NCI-H2171 (cell line): Measurements from ENCODE around the gene PLP2.
A peak's percentile ranks its signal among the peaks of the same experiment; 100 is the strongest.

Experiments used
- DNase-seq: peaks from one replicate; lab custom pipeline; 2025; lab: John Stamatoyannopoulos, UW

Gene PLP2

DNA sequence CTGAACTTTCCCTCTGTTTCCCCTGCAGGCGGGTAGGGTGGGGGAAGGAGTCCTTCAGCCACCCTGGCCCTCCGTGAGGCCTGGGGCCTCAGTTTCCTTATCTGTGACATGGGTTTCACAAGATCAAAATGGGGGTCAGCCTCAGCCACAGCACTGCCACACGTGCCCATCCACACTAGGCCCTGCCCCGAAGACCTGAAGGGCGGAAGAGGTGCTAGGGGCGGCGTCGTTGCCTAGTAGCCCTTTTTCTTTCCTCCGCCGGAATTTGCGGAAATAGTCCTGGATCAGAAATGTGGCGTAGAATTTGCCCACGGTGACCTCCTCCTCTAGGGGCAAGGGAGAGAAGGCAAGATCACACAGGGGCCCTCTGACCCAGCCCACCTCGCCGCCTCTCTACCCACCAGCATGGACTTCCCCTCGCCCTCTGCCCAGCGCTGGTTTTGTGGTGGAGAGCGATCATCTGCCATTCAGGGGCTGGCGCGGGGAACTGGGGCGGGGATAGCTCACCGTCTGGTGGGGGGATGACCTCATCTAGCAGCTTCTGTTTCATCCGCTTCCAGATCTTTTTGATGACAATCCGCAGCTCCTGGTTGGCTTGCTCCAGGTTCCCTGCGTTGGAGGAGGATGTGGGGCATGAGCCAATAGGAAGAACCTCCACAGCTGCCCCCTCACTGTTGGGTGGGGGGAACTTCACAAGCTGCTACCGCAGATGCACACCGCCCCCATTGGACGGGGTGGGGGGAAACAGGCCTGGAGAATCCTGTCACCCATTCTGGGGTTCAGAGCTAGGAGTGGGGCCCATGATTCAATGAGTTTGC lies 37.9 kb downstream of the PLP2 start:
- DNase-seq: peak; percentile 50

DNA sequence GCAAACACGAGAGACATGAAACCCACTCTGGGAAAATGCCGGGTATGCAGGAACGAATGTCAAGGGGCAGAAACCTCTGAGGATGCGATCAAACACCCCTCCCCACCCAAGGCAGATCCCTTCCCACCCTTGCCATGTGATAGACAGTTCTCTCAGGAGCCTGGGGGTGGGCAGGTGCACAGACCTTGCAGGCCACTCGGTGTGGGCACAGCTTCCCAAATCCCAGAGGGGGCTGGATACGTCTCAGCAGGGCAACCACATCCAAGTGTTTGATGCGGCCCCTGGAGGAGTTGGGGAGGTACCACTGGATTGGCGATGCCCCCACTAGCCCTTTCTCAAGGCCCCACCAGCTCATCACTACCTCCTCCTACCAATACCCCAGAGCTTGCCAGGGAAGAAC lies 38.7 kb downstream of the PLP2 start:
- no peak for DNase-seq

DNA sequence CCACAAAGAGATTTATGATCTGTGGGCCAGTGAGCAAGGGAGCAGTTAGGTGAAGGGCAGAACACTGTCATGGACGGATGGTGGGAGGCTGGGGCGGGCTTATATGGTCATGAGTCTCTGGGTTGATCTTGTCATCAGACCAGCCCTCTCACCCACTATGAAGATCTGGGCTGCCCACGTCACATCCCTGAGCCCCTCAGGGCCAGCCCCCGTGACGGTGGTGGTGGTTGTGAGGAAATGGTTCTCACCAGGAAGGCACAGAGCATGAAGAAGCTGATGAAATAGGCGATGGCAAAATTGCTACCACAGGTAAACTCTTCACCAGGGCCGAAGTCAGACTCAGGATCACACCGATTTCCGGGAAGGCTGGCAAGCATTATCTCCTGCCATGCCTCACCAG lies 39.4 kb downstream of the PLP2 start:
- DNase-seq: no peak

DNA sequence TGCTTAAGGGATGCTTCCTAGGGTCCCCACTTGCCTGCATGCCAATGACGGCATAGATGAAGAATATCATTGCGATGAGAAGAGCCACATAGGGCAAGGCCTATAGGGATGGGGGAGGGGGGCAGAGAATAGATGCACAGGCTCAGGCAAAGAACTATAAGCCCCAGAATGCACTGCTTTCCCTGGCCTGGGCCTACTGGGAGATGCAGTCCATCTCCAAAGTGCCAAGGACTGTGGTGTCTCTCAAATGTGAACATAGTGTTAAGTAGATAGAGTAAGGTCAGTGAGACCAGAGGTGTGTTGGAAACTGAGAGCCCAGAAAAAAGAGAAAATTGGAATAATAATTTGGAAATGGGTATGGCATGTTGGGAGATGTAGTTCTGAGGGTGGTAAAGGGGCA lies 40.5 kb downstream of the PLP2 start:
- DNase-seq: no peak

DNA sequence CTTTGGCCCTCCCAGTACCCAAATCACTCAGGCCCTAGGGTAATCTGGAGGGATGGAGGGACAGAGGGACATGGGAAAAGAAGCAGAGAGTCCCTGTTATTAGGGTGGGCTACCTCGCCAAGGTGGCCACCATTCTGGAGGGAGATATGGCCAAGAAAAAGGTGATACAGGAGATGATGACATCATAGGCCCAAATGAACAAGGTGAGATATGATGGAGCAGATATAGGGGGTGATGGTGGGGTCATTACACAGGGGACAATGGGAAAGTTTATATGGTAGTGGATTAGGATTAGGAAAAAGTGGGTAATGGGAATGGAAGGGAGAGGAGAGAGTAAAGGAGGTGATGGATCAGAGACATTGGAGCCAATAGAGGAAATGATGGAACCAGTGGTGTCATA lies 41.2 kb downstream of the PLP2 start:
- no peak for DNase-seq

DNA sequence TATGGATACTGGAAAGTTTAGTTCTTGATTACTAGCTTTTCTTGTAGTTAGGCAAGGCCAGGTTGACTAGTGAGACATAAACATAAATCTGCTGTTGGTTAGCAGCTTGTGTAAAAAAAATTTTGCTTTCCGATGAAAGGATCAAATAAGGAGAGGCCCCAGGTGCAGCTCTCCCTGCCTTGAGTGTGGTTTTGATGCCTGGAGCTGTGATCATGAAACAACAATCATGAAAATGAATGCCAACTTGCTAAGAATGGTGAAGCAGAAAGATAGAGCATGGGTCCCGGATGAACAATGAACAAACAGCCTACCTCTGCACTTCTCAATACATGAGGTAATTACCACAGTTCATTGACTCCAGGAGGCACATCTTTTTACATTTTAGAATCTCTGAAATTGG lies 42.7 kb downstream of the PLP2 start:
- no peak for DNase-seq

DNA sequence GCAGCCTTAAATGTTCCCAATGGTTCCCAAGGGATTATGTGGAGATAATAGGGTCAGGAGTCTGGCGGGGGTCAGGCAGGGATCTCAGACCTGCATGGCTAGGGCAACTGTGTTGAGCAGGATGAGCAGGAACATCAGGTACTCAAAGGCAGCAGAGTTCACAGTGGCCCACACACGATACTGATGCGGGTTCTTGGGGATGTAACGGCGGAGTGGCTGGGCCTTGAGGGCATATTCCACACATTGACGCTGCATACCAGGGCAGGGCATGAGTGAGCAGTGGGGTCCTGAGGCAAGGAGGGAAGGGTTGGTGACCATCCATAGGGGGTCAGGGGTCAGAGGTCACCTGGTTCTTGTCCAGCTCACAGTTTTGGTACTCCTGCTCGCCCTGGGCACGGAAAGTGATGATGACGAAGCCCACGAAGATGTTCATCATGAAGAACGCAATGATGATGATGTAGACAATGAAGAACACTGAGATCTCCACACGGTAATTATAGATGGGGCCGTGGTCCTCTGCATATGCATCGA lies 43.4 kb downstream of the PLP2 start:
- DNase-seq: no peak

DNA sequence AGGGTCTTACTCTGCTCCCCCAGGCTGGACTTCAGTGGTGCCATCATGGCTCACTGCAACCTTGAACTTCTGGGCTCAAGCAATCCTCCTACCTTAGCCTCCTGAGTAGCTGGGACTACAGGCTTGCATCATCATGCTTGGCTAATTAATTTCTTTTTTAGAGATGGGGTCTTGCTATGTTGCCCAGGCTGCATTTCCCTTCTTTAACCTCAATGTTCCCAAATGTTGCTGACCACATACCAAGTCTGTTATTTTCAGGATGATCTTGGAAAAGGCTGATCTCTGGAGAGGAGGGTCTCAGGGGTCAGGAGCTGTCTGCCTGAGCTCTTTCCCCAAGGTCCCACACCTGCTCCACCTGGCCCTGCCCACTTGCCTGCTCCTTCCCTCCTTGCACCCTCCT lies 48.4 kb downstream of the PLP2 start:
- no peak for DNase-seq

DNA sequence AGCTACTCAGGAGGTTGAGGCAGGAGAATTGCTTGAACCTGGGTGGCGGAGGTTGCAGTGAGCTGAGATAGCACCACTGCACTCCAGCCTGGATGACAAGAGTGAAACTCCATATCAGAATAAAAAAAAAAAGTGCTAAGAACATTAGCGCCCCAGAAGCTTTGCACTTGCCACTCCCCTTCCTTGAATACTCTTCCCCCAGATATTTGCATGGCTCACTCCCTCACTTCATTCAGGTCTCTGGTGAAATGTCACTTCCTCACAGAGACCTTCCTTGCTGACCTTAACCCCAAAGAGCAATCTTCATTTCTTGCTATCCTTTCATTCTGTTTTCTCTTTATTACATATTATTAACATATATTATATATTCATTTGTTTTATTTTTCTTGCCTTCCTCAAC lies 50.2 kb downstream of the PLP2 start:
- no peak for DNase-seq
